Activated gamma-delta T cell treated with Interleukin-2 at 50 U/mL for 16 hours (primary cell): ENCODE measurements around the gene BRD8.
A peak's percentile ranks its signal among the peaks of the same experiment; 100 is the strongest.
"Not testable (repeated sequence)": the region's sequence is repeated elsewhere in the genome, so short reads cannot be mapped to it uniquely, and the experiment has no call there.

ENCODE experiments used
- DNase-seq: peaks from one replicate; pipeline ENCODE4 v3.0.0-alpha.2; 2020

BRD8 gene

DNA sequence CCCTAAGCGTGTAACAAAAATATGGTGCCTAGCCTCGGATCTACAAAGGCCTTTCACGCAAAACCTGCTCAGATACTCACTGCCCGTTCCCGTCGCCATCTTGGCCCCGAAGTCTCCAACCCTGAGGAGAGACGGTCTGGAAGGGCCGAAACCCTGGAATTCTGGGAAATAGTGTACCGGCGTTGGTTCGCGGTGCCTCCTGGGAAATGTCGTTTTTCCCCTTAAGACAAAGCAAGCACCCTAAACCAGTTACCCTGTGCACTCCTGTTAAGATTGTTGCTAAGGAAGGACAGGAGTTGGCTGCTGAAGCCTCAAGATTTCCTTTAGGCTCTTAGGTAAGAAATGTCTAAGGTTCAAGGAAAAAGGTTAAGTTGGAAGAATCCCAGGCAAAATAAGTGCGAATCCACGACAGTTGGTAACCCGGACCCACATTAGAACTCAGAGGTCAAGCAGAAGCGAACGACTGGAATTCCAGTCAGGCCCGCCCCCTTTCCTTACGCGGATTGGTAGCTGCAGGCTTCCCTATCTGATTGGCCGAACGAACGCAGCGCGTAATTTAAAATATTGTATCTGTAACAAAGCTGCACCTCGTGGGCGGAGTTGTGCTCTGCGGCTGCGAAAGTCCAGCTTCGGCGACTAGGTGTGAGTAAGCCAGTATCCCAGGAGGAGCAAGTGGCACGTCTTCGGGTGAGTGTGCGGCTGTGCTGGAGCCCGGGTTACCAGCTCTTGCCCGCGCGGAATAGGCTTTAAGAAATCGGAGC, at the start of gene BRD8, which contains the start of gene KIF20A:
TSS of gene BRD8 (minus strand) at position 115 of the 761 bp plus-strand sequence. CDS start at position 99, 16 bp downstream.
TSS of gene KIF20A (plus strand) at position 597 of the 761 bp plus-strand sequence. CDS start 569 bp downstream, outside the sequence.
- DNase-seq: peak; percentile 88

DNA sequence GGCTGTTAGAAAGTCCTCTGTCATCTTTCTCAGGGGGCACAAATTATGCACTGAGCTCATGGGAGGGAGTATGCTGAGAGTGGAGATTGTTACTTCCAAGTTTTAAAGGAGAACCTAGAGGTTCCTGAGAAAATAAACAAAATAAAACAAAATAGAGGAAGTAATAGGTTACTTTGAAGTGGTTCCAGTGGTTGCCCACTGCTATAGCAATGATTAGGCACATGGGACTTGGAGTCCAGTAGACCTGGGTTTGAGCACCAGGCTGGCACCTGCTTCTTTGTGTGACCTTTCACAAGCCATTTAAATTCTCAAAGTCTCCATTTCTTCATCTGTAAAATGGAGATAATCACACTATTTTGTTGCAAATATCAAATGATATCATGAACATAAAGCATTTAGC, 48.5 kb upstream of the BRD8 start:
- no peak for DNase-seq

DNA sequence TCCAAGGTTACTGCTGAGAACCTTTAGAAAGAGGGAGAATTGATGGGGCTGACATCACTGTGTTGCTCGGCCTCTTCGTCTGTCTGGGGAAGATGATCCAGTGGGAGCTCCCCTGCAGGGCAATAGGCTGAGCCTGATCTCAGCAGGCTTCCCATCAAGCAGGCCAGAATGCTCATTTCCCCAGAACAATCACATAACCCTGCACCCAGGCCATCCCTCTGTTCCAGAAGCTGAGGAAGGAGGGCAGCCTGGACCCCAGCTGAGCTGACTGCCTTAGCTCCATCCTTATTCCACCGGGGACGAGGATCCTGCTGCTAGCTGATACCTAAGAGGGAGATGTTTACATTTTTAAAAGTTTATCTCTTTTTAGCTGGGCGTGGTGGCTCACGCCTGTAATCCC, 46.3 kb upstream of the BRD8 start:
- DNase-seq: no peak

DNA sequence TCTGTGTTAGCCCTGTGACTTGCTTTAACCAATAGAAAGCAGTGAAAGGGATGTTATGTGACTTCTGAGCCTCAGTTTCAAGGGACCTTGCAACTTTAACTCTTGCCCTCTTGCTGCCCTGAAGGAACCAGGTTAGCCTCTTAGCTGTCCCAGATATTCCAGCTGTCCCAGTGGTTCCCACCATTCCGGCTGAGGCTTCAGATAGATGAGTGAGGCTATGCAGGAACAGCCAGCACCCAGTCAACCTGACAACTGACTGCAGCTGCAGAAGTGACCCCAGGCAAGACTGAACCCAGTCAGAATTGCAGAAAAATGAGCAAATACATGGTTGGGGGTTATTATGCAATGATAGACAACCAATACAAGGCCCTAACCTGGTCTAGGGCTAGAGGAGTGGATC, 45.1 kb upstream of the BRD8 start:
- DNase-seq: no peak

DNA sequence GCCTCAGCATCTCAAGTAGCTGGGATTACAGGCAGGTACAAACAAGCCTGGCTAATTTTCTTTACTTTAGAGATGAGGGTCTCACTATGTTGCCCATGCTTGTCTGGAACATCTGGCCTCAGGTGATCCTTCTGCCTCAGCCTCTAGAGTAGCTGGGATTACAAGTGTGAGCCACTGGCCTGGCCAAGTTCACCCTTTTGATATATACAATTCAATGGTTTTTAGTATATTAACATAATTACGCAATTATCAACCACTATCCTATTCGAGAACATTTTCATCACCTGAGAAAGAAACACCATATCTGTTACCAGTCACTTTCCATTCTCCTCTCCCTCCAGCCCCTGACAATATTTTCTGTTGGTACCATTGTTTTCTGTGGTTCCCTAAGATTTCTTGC, 38.4 kb upstream of the BRD8 start:
- no peak for DNase-seq

GRCh38 chr5:138213161-138214029, 35.0 kb upstream of the BRD8 start, which contains the start of gene CDC23:
TSS of gene CDC23 (minus strand) at chr5:138213323. CDS start at chr5:138213312, 11 bp downstream.
- peak; percentile 87 for DNase-seq

DNA sequence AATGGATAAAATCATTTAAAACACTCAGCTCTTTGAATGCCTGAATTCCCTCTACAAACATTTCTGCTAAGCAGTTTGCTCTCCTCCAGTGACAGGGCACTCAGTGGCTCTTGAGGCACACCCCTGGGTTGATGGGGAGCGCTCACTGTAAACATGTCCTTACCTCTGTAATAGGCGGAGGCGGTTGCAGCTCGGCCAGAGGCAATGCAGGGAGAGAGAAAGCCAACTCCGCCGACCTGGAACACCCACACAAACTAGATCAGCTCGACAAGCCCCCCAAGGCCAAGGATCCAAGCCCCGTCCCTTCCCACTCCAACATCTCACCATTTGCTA, 34.4 kb upstream of the BRD8 start:
- no peak for DNase-seq

DNA sequence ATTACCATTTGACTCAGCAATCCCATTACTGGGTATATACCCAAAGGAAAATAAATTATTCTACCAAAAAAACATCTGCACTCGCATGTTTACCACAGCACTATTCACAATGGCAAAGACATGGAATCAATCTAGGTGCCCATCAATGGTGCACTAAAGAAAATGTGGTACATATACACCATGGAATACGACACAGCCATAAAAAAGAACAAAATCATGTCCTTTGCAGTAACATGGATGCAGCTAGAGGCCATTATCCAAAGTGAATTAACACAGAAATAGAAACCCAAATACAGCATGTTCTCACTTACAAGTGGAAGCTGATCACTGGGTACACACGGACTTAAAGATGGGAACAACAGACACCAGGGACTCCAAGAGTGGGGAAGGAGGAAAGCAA, 32.6 kb upstream of the BRD8 start:
- no peak for DNase-seq

- DNase-seq: not testable (repeated sequence)
Observed at GRCh38 chr5:138193859-138194258, 15.4 kb upstream of the BRD8 start.

DNA sequence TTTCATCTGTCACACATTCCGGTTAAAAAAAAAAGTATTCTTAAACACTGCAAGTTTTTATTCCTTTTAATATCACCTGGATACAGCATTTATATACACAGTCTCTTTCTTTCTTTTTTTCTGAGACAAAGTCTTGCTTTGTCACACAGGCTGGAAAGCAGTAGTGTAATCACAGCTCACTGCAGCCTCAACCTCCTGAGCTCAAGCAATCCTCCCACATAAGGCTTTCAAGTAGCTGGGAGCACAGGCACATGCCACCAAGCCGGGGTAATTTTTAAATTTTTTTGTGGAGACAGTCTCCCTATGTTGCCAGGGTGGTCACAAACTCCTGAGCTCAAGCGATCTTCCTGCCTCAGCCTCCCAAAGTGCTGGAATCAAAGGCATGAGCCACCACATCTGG, 14.4 kb upstream of the BRD8 start:
- no peak for DNase-seq

DNA sequence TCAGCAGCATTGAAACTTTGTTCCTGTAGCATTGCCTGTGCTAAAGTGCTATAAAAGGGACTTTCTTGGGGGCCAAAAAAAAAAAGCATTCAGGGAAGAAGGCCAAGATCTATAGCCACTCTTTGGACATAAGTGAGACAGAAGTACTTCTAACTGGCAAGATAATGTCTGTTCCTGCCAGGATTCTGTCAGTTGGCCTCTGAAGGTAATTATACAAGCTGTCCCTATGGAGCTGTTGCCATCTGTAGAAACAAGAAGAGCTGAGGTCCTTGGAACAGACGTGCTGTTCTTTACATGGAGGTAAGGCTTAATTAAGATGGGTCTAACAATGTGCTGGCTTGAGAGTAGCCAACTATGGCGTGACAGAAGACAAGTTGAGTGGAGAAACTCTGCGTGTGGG, 10.2 kb upstream of the BRD8 start:
- no peak for DNase-seq

DNA sequence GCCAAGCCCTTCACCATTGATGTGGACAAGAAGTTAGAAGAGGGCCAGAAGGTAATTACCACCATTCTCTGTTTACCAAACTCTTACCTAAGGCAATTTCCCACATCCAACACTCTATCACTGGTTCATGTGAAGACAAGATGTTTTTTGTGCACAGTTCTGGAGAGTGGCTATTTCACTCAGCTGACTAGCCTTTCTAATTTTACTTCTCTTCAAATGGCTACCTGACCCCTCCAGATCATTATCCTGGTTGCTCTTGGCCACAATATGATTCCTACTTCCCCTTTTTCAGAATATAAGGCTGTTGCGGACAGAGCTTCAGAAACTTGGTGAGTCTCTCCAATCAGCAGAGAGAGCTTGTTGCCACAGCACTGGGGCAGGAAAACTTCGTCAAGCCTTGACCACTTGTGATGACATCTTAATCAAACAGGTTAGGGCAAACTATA, 7.6 kb upstream of the BRD8 start:
- DNase-seq: no peak

DNA sequence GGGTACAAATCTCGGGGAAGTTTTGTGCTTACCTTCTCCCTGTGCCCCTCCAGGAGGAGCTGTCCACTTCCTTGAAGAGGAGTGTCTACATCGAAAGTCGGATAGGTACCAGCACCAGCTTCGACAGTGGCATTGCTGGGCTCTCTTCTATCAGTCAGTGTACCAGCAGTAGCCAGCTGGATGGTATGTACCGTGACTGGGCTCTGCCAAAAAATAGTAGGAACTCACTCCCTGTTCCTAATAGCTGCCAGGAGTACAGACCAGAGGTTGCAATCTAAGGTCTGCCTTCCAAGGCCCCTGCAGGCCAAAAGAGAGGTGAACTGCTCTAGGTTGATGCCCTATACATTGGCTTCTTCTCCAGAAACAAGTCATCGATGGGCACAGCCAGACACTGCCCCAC, 4.4 kb upstream of the BRD8 start:
- DNase-seq: no peak

- no peak for DNase-seq
Observed at GRCh38 chr5:138180841-138181240, 2.4 kb upstream of the BRD8 start.

GRCh38 chr5:138180183-138180782, 1.9 kb upstream of the BRD8 start:
- no peak for DNase-seq

DNA sequence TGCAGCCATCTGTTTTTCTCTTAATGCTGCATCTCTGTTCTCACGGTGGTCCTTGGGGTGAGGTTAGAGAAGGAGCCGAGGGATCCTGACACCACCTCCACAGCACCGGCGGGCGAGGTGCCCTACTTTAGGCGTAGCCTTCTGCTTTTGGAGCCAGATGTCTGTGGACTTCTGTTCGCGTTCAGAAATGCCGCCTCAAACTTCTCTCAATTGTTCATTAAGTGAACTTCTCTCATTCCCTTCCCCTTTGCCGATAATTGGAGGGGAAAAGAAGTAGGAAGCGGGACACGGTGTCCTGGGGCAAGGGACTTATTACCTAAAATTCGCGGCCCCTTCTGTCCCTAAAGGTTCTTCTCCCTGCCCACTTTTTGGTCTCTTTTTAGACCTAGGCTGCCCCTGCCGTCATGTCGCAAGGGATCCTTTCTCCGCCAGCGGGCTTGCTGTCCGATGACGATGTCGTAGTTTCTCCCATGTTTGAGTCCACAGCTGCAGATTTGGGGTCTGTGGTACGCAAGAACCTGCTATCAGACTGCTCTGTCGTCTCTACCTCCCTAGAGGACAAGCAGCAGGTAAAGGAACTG, 937 bp upstream of the BRD8 start:
- no peak for DNase-seq

DNA sequence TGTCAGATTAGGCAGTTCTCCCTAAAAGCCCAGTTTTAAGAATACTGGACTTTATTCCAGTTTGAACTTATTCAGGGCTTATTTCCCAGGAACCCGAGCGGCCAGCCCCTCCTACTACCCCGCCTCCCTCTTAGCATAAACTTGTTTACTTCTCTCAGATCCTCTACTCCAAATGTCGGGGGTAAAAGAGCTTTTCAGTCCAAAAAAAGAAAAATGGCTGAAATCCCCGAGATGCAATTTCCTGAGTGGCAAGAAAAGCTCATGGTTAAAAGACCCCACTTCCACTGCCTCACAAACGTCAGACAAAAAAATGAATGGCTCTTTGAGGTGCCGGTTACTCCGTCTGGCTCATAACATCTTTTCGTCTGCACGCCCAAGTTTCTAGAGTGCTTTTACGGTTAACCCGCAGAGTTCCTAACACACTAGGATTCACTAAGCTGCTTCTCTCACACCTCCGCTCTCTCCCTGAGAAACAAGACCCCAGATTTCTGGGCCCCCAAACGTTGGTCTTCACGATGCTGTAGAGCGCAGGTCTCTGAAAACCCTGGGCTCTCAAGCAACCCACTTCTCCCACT, 402 bp downstream of the BRD8 start:
- DNase-seq: peak; percentile 9

DNA sequence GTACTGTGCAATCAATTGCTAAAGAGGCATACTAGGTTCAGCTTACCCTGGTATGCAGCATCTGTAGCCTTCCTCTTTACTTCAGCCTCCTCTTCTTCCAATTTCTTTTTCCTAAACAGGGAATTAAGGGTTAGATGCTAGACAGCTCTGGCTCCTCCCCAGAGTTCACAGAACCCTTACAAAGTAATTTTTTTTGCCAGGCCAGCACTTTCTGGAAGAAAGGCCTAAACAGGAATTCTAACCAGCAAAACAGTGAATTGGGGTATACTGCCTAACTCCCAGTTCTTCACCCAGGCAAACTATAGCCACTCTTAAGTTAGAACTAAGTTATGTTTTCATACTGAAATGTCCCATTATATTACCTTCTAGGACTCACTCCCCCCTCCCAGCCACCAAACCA, 8.1 kb downstream of the BRD8 start:
- no peak for DNase-seq

DNA sequence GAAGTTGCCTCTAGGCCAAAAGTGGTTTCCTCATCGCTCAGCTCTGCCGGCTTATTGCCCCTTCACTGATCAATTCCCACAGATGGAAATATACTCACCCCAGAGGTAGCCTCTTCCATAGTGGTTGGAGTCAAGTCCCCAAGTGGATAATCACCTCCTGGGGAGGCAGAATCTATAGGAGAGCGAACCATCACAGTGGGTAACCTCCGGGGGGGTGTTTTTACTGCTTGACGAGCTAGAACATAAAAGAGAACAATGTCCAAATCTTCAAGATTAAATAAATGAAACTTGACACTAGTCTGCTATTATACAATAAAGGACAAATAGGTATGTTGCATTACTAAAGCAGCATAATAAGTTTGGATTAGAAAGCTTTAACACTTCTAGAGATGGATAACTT, 9.3 kb downstream of the BRD8 start:
- no peak for DNase-seq

DNA sequence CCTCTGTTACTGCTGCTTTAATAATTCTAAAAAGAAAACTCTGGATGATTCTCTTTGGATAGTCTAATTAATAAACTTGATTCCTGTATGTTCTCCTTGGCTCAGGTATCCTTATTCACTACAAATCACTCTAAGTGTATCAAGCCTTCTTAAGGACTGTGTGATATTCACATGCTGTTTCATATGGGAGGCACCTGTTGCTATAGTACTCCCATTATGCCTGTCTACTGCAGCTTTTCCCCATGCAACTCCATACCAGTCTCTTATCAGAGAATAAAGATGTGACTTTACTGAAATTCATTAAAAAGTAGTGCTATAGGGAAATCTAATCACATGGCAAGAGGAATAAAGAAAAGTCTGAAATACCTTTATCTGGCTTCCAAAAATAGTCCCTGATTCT, 14.7 kb downstream of the BRD8 start:
- DNase-seq: no peak

DNA sequence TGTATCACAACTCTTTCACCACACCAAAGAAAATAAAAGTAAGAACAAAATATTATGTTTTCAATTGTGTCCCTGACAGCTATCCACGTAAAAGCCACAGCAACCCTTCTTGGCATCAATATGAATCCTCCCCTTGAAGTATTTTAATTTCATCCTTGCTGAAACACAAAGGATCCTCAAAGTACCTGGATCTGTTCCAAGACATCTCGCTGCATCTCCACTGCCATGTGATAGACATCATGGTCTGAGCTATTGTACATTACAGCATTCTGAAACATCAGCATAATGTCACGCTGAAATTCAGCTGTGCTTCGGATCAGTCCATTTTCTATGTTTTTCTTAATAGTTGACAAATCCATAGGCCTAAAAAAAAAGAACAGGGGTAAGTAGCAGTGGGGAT, 17.7 kb downstream of the BRD8 start:
- DNase-seq: no peak

- no peak for DNase-seq
Observed at GRCh38 chr5:138159666-138160065, 18.8 kb downstream of the BRD8 start.

DNA sequence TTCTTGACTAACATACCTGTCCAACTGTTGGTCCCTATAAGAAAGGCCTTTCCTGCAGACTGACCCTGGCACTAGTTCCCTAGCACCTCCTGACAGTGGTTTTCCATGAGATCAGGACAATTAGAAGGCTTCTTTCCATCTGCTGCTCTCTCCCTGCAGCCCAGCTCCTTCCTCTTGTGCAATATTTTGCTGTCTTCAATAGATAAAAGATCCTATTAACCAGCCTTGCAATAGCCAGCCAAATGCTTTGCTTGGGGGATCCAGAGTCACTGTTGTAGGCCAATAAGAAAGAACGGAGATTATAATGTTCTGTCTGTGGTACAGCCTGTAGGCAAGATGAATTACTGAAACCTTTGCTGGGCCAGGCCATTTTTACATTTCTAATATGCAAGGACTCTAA, 20.8 kb downstream of the BRD8 start:
- no peak for DNase-seq
